ENCODE results near the gene POLR1C.
"Not testable (repeated sequence)": the region's sequence is repeated elsewhere in the genome, so short reads cannot be mapped to it uniquely, and the experiment has no call there.

The POLR1C gene

DNA sequence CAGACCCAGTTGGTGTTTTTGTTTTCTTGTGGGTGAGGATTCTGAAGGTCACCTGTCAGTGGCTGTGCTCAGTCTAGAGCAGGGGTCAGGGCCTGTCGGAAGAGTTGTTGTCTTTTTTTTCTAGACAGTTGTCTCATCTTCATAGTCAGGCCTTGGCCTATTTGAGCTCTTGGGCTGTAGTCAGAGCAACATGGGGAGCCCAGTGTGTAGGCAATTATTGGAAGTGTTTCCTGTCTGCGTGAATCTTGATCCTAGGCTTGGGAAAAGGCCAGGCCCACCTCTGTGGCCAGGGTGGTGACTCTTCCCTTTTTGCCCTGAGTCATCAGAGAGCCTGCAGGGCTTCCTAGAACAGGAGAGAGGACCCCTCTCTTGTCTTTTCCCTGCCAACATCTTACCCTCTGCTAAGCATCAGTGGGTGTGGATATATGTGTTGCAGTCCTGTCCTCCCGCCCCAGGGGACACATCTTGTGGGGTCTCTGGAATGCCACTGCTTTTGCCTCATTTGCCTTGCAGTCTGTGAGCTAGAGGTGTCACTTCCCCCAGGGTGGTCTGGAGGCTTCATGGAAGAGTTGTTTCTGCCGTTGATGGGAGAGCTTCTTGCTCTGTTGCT lies 28.1 kb upstream of the POLR1C start:
- no peak for DNase-seq (ENCODE audit: low spot score in 2 of 2)
- no peaks in the 10 kb centered on the region for H3K9me3 Mint-ChIP-seq
- H3K4me1 Mint-ChIP-seq = peaks cover 14% of the 10 kb centered on the region
- H3K27ac Mint-ChIP-seq = peak overlapping the region; percentile 34
- H3K36me3 Mint-ChIP-seq = peaks cover 24% of the 10 kb centered on the region
- no peak overlapping the region for H3K4me3 Mint-ChIP-seq
- no peak for ATAC-seq

DNA sequence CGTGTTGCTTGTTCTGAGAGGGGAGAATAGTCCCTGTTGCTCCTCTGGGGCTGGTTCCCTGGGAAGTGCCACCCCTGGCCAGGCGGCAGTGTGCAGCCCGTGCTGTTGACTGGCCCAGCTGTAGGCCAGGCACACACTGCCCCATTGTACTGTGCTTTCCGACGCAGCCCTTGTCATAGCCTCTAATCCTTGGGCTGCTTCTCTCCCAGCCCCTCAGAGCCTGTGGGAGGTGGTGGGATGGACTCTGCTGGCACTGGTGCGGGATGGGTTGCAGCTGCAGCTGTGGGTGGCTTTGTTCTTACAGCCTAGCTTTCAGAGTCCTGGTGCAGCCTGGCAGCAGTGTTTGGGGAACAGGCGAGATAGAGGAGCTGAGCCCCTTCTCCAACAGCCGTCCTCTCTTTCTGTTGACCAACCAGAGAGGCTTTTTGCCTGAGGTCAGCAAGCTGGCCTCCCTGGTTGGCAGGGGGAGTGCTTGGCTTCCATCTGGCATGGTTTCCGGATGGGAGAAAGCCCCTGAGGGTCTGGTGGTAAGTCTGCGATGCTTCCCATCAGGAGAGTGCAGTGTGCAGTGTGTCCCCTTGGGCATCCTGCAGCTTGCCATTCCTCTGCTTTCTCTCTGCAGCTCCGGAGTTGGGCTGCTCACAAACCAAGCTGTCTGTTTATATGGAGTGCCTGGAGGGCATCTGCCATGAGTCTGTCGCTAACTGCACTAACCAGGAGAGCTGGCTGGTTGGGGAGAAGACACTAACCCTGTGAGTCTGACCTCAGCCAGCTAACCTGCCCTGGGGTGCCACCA lies 27.4 kb upstream of the POLR1C start:
- DNase-seq (ENCODE audit: low spot score in 2 of 2) (no peak), ATAC-seq (no peak)
- Mint-ChIP-seq H3K9me3 (no peaks in the 10 kb centered on the region), H3K4me1 (peaks cover 21% of the 10 kb centered on the region), H3K36me3 (peaks cover 24% of the 10 kb centered on the region), H3K27ac (peak overlapping the region; percentile 34), H3K4me3 (no peak overlapping the region)

DNA sequence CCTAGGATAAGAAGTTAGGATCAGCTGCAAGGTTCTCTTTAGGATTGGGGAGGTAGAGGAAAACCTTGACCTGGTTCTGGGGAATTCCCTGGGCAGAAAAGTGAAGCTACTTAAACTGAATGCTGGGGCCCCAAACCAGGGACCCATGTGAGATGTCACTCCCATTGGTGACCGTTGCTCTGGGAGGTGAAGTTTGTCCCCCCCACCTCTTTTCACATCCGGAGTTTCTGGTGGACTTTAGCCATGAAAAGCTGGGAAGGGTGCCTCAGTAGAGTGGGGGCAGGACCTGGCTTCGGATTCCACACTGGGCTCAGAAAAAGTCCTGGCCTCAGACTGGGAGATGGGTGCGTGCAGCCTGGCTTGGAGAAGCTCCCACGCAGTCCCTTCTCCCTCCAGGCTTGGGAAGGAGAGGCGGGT lies 26.4 kb upstream of the POLR1C start:
- no peak for ATAC-seq
- peaks cover 31% of the 10 kb centered on the region for H3K4me1 Mint-ChIP-seq
- no peaks in the 10 kb centered on the region for H3K9me3 Mint-ChIP-seq
- H3K27ac Mint-ChIP-seq = no peak overlapping the region
- peaks cover 24% of the 10 kb centered on the region for H3K36me3 Mint-ChIP-seq
- no peak for DNase-seq (ENCODE audit: low spot score in 2 of 2)
- H3K4me3 Mint-ChIP-seq = no peak overlapping the region

- H3K4me3 Mint-ChIP-seq = no peak overlapping the region
- H3K36me3 Mint-ChIP-seq = peaks cover 14% of the 10 kb centered on the region
- H3K27ac Mint-ChIP-seq = peak overlapping the region; percentile 5
- ATAC-seq = no peak
- peaks cover 37% of the 10 kb centered on the region for H3K4me1 Mint-ChIP-seq
- H3K9me3 Mint-ChIP-seq = no peaks in the 10 kb centered on the region
- DNase-seq (ENCODE audit: low spot score in 2 of 2) = no peak
These were observed 24.9 kb upstream of the POLR1C start for GRCh38 chr6:43491750-43492661.

DNA sequence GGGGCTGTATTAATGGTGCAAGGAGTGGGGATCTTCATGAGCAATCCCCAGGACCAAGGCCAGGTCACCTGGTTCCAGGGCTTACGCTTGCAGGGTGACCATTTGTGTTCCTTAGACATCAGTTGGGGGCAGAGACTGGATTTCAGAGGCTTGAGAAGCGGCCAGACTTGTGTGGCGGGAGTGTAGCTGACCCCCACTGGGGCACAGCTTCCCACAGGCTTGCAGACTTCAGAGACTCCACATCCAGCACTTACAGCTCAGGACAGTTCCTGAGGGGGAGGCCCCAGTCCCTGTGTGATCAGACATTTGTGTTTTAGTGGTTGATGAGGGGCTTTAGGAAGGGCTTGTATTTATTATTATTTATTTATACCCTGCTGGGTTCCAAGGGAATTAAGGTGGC lies 24.2 kb upstream of the POLR1C start:
- Mint-ChIP-seq H3K36me3 (peaks cover 16% of the 10 kb centered on the region), H3K9me3 (no peaks in the 10 kb centered on the region), H3K4me3 (no peak overlapping the region), H3K27ac (peak overlapping the region; percentile 5), H3K4me1 (peaks cover 37% of the 10 kb centered on the region)
- DNase-seq (ENCODE audit: low spot score in 2 of 2) (no peak), ATAC-seq (no peak)

DNA sequence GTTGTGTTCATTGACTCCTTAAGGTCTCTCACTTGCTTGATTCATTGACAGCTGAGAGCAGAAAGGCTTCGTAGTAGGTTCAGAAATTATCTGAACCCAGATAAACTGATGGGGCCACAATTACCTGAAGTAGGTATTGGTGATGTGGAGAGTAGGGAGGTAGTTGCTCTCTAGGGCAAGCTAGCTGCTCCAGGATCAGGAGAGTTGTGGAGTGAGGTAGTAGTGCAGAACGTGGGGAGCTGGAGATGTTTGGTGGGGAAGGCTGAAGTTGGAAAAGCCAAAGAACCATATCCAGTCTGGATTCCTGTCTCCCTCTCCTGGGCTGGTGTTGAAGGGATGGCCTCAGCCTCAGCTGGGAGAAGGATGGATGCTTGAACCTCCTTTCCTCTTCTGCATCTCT lies 23.7 kb upstream of the POLR1C start:
- no peak for ATAC-seq
- Mint-ChIP-seq H3K27ac (peak overlapping the region; percentile 5), H3K4me1 (peaks cover 37% of the 10 kb centered on the region), H3K36me3 (peaks cover 21% of the 10 kb centered on the region), H3K4me3 (no peak overlapping the region), H3K9me3 (no peaks in the 10 kb centered on the region)
- no peak for DNase-seq (ENCODE audit: low spot score in 2 of 2)

DNA sequence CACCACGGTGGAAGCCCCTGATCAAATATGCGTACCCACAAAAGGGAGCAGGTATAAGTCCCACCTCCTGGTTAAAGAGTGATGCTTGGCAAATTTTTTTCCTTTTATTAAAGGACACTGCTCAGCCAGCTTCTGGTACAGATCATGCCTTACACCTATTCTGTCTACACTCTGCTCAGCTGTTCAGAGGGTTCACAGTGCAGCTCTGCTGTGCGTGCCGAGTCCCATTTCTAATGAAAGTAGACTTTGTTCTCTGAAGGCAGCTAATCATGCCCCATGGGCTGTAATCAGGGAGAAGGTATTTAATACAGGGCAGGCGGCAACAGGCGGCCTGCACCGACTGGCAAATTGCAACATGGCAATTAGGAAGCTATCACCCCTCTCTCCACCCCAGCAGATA lies 23.1 kb upstream of the POLR1C start:
- Mint-ChIP-seq H3K4me3 (no peak overlapping the region), H3K4me1 (peaks cover 37% of the 10 kb centered on the region), H3K9me3 (no peaks in the 10 kb centered on the region), H3K36me3 (peaks cover 27% of the 10 kb centered on the region), H3K27ac (no peak overlapping the region)
- DNase-seq (ENCODE audit: low spot score in 2 of 2) (no peak), ATAC-seq (no peak)

- Mint-ChIP-seq H3K27ac (no peak overlapping the region), H3K4me3 (no peak overlapping the region), H3K36me3 (peaks cover 32% of the 10 kb centered on the region), H3K4me1 (peaks cover 33% of the 10 kb centered on the region), H3K9me3 (no peaks in the 10 kb centered on the region)
- ATAC-seq (no peak), DNase-seq (ENCODE audit: low spot score in 2 of 2) (no peak)
These were observed 22.6 kb upstream of the POLR1C start for GRCh38 chr6:43494321-43494720.

- ATAC-seq = no peak
- DNase-seq (ENCODE audit: low spot score in 2 of 2) = no peak
- Mint-ChIP-seq H3K27ac (peak overlapping the region; percentile 91), H3K4me1 (peaks cover 32% of the 10 kb centered on the region), H3K9me3 (no peaks in the 10 kb centered on the region), H3K4me3 (peak overlapping the region; percentile 14), H3K36me3 (peaks cover 35% of the 10 kb centered on the region)
These were observed 22.1 kb upstream of the POLR1C start for GRCh38 chr6:43494766-43495165.

GRCh38 chr6:43495409-43495941 lies 21.4 kb upstream of the POLR1C start:
- H3K27ac Mint-ChIP-seq = peak overlapping the region; percentile 91
- H3K9me3 Mint-ChIP-seq = no peaks in the 10 kb centered on the region
- no peak for DNase-seq (ENCODE audit: low spot score in 2 of 2)
- H3K36me3 Mint-ChIP-seq = peaks cover 36% of the 10 kb centered on the region
- peak overlapping the region; percentile 14 for H3K4me3 Mint-ChIP-seq
- peaks cover 32% of the 10 kb centered on the region for H3K4me1 Mint-ChIP-seq
- ATAC-seq = peak; percentile 48

DNA sequence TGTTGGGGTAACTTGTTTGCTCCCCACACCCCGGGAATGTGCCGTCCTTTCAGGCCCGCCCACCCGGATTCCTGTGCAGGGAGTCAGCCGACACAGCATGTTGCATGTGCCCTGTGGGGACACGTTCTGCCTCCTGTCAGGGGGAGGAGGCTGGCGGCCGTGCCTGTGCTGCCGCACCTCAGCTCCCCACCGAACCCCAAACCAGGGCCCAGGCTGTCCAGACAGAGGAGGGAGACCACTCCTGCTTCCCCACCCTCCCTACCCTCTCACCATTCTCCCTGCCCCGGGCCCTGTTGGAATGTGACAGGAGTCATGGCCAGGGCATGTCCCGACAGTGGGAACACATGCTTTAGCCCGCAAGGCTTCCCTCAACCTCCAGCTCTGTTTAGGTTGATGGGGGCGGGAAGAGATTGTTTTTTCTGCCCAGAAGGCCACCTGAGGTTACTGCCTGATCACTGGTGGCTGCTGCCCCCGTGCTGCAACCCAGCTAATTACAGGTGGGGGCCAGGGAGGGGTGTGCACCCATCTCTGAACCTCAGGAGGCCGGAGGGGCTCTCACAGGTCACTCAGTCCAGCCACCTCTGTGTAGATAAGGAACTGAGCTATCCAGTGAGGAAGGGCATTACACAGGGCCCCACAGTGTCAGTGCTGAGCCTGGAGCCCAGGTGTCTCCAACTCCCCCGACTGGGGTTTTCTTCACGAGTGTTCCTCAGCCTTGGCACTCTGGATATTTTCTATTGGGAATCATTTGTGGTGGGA lies 20.3 kb upstream of the POLR1C start:
- DNase-seq (ENCODE audit: low spot score in 2 of 2) (no peak), ATAC-seq (no peak)
- H3K27ac Mint-ChIP-seq = peak overlapping the region; percentile 76
- no peaks in the 10 kb centered on the region for H3K9me3 Mint-ChIP-seq
- peaks cover 47% of the 10 kb centered on the region for H3K36me3 Mint-ChIP-seq
- no peak overlapping the region for H3K4me3 Mint-ChIP-seq
- H3K4me1 Mint-ChIP-seq = peaks cover 32% of the 10 kb centered on the region

GRCh38 chr6:43497129-43497396 lies 19.8 kb upstream of the POLR1C start:
- Mint-ChIP-seq H3K27ac (peak overlapping the region; percentile 76), H3K9me3 (no peaks in the 10 kb centered on the region), H3K36me3 (peaks cover 52% of the 10 kb centered on the region), H3K4me3 (no peak overlapping the region), H3K4me1 (peaks cover 32% of the 10 kb centered on the region)
- ATAC-seq (no peak), DNase-seq (ENCODE audit: low spot score in 2 of 2) (no peak)

- Mint-ChIP-seq H3K27ac (peak overlapping the region; percentile 76), H3K9me3 (no peaks in the 10 kb centered on the region), H3K36me3 (peaks cover 54% of the 10 kb centered on the region), H3K4me1 (peaks cover 26% of the 10 kb centered on the region), H3K4me3 (no peak overlapping the region)
- ATAC-seq (no peak), DNase-seq (ENCODE audit: low spot score in 2 of 2) (no peak)
These were observed 19.2 kb upstream of the POLR1C start for GRCh38 chr6:43497689-43498088.

DNA sequence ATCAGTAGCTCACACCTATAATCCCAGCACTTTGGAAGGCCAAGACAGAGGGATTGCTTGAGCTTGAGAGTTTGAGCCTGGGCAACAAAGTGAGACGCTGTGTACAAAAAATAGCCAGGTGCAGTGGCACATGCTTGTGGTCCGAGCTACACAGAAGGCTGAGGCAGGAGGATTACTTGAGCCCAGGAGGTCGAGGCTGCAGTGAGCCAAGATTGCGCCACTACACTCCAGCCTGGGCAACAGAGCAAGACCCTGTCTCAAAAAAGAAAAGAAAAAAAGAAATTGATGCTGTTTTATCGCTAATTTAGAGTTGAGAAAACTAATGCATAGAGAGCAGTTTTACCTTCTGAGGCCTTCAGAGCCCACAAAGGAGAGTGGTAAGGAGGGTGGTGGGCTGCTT lies 18.6 kb upstream of the POLR1C start:
- DNase-seq (ENCODE audit: low spot score in 2 of 2); H3K9me3 Mint-ChIP-seq; H3K27ac Mint-ChIP-seq; H3K4me3 Mint-ChIP-seq; ATAC-seq: not testable (repeated sequence)
- Mint-ChIP-seq H3K36me3 (peaks cover 58% of the 10 kb centered on the region), H3K4me1 (peaks cover 25% of the 10 kb centered on the region)

Measured in stimulated activated effector memory CD8-positive, alpha-beta T cell treated with anti-CD3 and anti-CD28 coated beads, Interleukin-12 subunit alpha, Interleukin-12 subunit beta, amount 100 ng/mL, for 72 hours (primary cell).